ENCODE measurements around the gene SORCS2. TPM values are rescaled to one million over a fixed set of nuclear protein-coding genes. Genes with fewer than 3 reads are reported as not detected.

SORCS2 gene
- total and polyA plus RNA-seq, 2 of the 8 experiments (the other 6 are each of a cell fraction or from before 2014, with no cell fraction given), result 0.36 to 1.8 TPM

DNA sequence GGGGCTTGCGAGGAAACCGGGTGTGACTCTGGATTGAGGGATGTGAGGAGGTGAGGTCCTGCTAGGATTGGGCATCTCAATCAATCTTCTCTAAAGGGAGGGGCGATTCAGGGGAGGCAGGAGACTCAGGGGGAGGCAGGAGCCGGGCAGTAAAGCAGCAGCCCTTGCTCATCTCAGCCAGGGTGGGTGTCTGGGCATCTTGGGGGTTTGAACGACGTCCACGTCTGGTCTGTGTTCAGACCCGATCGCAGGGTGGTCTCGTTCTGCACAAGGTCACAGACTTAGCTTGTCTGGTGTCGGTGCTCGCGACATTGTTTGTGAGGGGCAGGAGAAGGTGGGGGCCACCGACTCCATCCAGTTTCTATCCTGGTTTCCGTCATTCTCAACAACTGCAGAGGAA is 473.7 kb downstream of the SORCS2 start:
- no peak overlapping the region for H3K4me2 ChIP-seq (ENCODE audit: insufficient read depth in 1 of 2, low read depth in 2 of 2, low read length in 2 of 2)
- H2BK120ac ChIP-seq (replicated peaks; ENCODE audit: low read depth, low read length), result no peak overlapping the region
- no peaks in the 10 kb centered on the region for H3K27me3 ChIP-seq (replicated peaks in 1 of 4; ENCODE audit: control insufficient read depth in 3 of 4, extremely low read depth in 1 of 4, insufficient read depth in 3 of 4, low read length in 3 of 4)
- H3K79me2 ChIP-seq (ENCODE audit: control insufficient read depth in 1 of 2, insufficient read depth in 2 of 2, low read length in 2 of 2), result no peaks in the 10 kb centered on the region
- no peaks in the 10 kb centered on the region for H4K20me1 ChIP-seq (replicated peaks in 1 of 2; ENCODE audit: control insufficient read depth in 1 of 2, insufficient read depth in 2 of 2, low read length in 2 of 2)
- TF ChIP-seq RXRA (IDR thresholded peaks at IDR 0.05; ENCODE audit: insufficient read depth, low read depth, low read length), result no peak
- no peak for TF ChIP-seq CBX8 (IDR thresholded peaks at IDR 0.05; ENCODE audit: borderline replicate concordance, low read depth, low read length)
- no peak for TF ChIP-seq SP4 (IDR thresholded peaks at IDR 0.05; ENCODE audit: low read length)
- no peak for TF ChIP-seq E2F6 (IDR thresholded peaks at IDR 0.05)
- no peak for TF ChIP-seq POU5F1 (IDR thresholded peaks at IDR 0.05; ENCODE audit: low read depth, low read length)
- no peak for TF ChIP-seq POLR2A (IDR thresholded peaks at IDR 0.05; ENCODE audit: control extremely low read depth in 1 of 2, low read depth in 2 of 2, low read length in 2 of 2)
- TF ChIP-seq SP1 (IDR thresholded peaks at IDR 0.05; ENCODE audit: low read depth, low read length), result no peak
- peaks cover 0 to 11% (median 3%) of the 10 kb centered on the region in 4 experiments; a peak in 5 of 7 replicates for H3K4me1 ChIP-seq (replicated peaks in 1 of 4; ENCODE audit: control insufficient read depth in 3 of 4, insufficient read depth in 4 of 4, low read length in 3 of 4)
- CTCF ChIA-PET (ENCODE audit: partially characterized antibody), result interaction anchor here (1.1 to 1.6 kb wide), 2 partner anchors 15 to 203 kb away, joined by 3 to 7 read pairs; no protein-coding TSS in a partner anchor
- H3K23me2 ChIP-seq (ENCODE audit: low read depth, low read length), result peaks cover 4% of the 10 kb centered on the region; the same call in 1 of the 2 replicates
- no peaks in the 10 kb centered on the region for H3K36me3 ChIP-seq (ENCODE audit: control insufficient read depth in 2 of 4, insufficient read depth in 4 of 4, low read length in 3 of 4)
- H4K5ac ChIP-seq (ENCODE audit: insufficient read length, low read depth, low read length), result no peak overlapping the region
- no peak overlapping the region for H3K4ac ChIP-seq (replicated peaks; ENCODE audit: insufficient read length, low read depth, low read length)
- no peak overlapping the region for H3K23ac ChIP-seq (ENCODE audit: insufficient read length)
- H3K9ac ChIP-seq (replicated peaks in 1 of 4; ENCODE audit: extremely low read depth in 1 of 4, low read depth in 3 of 4, low read length in 3 of 4), result no peak overlapping the region
- WGBS, 2 experiments (ENCODE audit: extremely low coverage in 1 of 2, insufficient coverage in 1 of 2, insufficient read length in 1 of 2, insufficient replicate concordance in 2 of 2, low coverage in 1 of 2, low lambda C conversion rate in 2 of 2, missing lambda C conversion rate in 1 of 2), result 90% methylated on average over 13 of the region's 15 CpGs; no CpG with 5 or more reads in 1 of the 2 experiments
- H3K18ac ChIP-seq (ENCODE audit: extremely low read depth, low read length), result no peak overlapping the region
- H4K91ac ChIP-seq (replicated peaks; ENCODE audit: insufficient read length, low read length), result no peak overlapping the region
- no peak overlapping the region for H3K14ac ChIP-seq (ENCODE audit: insufficient read length)
- no peak overlapping the region for H2BK15ac ChIP-seq (ENCODE audit: low read length)
- no peak overlapping the region for H3K4me3 ChIP-seq (ENCODE audit: extremely low read depth in 1 of 4, insufficient read depth in 2 of 4, low read depth in 3 of 4, low read length in 4 of 4)
- no peak overlapping the region for H4K8ac ChIP-seq (ENCODE audit: extremely low read depth, insufficient read depth, low read length)
- H3K79me1 ChIP-seq (ENCODE audit: low read depth, low read length), result no peaks in the 10 kb centered on the region
- no peak overlapping the region; the same call in 1 of the 2 replicates for H2BK5ac ChIP-seq (ENCODE audit: low read depth, low read length)
- POLR2A ChIA-PET (ENCODE audit: partially characterized antibody), result no interaction called here
- no peak overlapping the region for H2AK5ac ChIP-seq (ENCODE audit: low read depth, low read length)
- no peak overlapping the region for H3K56ac ChIP-seq (replicated peaks; ENCODE audit: insufficient read length, low read depth, low read length)
- H2AFZ ChIP-seq (ENCODE audit: low read length), result no peak overlapping the region
- H3K27ac ChIP-seq (ENCODE audit: low read depth, low read length), result no peak overlapping the region
- H2BK12ac ChIP-seq (ENCODE audit: low read depth, low read length), result no peak overlapping the region
- peaks cover 0 to 3% of the 10 kb centered on the region in 2 experiments; a peak in 2 of 4 replicates for H3K9me3 ChIP-seq (ENCODE audit: insufficient read depth in 2 of 2, low read depth in 1 of 2, low read length in 1 of 2)
- FAIRE-seq, result no peak
- no peak overlapping the region for H2BK20ac ChIP-seq (ENCODE audit: low read length)
- no peak for DNase-seq (ENCODE audit: low read depth in 1 of 2, low spot score in 2 of 2)
